Measurements from ENCODE around the gene FNBP1.

DNA sequence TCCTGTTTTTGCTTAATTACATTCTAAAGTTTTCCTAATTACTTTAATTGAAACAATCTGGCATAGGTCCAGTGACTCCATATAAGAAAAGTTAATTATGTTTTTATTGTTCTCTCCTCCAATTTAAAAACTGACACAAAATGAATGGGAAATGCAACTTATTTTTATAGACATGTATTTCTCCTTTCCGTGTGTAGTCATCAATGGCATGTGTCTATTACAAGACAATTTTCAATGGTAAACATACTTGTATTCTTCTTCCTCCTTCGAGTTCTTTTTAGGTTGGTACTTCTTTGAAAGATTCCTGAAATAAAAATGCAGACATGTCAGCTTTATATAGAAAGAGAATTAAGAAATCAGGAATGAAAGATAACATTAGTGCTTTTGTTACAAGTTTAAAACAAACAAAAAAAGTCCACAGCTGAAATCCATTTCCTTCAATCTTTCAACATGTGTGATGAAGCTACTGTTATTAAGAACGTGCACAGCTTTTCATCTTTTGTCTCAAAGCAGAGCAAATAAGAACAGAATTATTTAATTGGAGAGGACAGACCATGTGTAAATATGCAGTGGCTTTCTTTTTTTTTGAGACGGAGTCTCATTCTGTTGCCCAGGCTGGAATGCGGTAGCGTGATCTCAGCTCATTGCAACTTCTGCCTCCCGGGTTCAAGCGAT, 63.8 kb downstream of the FNBP1 start:
- TF ChIP-seq POLR2A (IDR thresholded peaks at IDR 0.05) (no peak), CTCF (IDR thresholded peaks at IDR 0.05) (no peak)
